ENCODE measurements around the gene FAM83D. TPM values are rescaled to one million over a fixed set of nuclear protein-coding genes. Genes with fewer than 3 reads are reported as not detected.

FAM83D gene
- polyA plus RNA-seq, 1 donor from 2014 or later: 0.48 TPM

DNA sequence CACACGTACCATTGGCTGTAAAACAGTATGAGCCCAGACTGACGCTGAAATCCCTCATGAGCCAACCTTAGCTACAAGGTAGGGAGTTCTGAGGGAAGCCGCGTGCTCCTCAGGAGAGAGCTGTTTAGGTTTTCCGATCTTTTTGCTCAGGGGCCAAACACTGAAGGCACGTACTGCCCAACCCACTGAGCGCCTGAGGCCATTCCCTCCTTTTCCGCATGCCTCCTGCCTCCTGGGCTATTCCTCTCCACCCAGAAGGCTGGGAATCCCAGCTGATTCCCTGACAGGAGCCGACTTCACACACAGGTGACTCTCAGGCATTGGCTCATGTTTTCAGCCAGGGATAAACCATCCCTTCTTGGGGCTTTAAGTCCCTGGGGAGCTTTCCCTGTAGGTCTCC, 5.4 kb upstream of the FAM83D start:
- H3K79me2 ChIP-seq (replicated peaks; ENCODE audit: insufficient read depth, low read length): no peaks in the 10 kb centered on the region
- no peak for TF ChIP-seq EP300 (conservative IDR thresholded peaks at IDR 0.05; ENCODE audit: poor library complexity, severe bottlenecking)
- no peak for TF ChIP-seq CTCF (IDR thresholded peaks at IDR 0.05; ENCODE audit: poor library complexity, severe bottlenecking)
- no peak for TF ChIP-seq RAD21 (conservative IDR thresholded peaks at IDR 0.05)
- no peak for TF ChIP-seq EZH2 (IDR thresholded peaks at IDR 0.05; ENCODE audit: borderline replicate concordance, insufficient read depth, low read length, poor library complexity, severe bottlenecking)
- no peak for TF ChIP-seq SMC3 (conservative IDR thresholded peaks at IDR 0.05; ENCODE audit: poor library complexity)
- TF ChIP-seq POLR2AphosphoS5 (IDR thresholded peaks at IDR 0.05): no peak
- TF ChIP-seq MXI1 (conservative IDR thresholded peaks at IDR 0.05; ENCODE audit: poor library complexity, severe bottlenecking): no peak
- TF ChIP-seq TAF1 (IDR thresholded peaks at IDR 0.05; ENCODE audit: low read depth): no peak
- TF ChIP-seq, protein P1, sequence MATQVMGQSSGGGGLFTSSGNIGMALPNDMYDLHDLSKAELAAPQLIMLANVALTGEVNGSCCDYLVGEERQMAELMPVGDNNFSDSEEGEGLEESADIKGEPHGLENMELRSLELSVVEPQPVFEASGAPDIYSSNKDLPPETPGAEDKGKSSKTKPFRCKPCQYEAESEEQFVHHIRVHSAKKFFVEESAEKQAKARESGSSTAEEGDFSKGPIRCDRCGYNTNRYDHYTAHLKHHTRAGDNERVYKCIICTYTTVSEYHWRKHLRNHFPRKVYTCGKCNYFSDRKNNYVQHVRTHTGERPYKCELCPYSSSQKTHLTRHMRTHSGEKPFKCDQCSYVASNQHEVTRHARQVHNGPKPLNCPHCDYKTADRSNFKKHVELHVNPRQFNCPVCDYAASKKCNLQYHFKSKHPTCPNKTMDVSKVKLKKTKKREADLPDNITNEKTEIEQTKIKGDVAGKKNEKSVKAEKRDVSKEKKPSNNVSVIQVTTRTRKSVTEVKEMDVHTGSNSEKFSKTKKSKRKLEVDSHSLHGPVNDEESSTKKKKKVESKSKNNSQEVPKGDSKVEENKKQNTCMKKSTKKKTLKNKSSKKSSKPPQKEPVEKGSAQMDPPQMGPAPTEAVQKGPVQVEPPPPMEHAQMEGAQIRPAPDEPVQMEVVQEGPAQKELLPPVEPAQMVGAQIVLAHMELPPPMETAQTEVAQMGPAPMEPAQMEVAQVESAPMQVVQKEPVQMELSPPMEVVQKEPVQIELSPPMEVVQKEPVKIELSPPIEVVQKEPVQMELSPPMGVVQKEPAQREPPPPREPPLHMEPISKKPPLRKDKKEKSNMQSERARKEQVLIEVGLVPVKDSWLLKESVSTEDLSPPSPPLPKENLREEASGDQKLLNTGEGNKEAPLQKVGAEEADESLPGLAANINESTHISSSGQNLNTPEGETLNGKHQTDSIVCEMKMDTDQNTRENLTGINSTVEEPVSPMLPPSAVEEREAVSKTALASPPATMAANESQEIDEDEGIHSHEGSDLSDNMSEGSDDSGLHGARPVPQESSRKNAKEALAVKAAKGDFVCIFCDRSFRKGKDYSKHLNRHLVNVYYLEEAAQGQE (IDR thresholded peaks at IDR 0.05; ENCODE audit: borderline replicate concordance): no peak
- H2AFZ ChIP-seq (ENCODE audit: low read depth, low read length): no peak overlapping the region
- H3K9me3 ChIP-seq (ENCODE audit: low read length): no peaks in the 10 kb centered on the region
- no peaks in the 10 kb centered on the region for H3K36me3 ChIP-seq (ENCODE audit: insufficient read depth, low read length)
- H3K27me3 ChIP-seq (ENCODE audit: insufficient read depth, low read depth, low read length): no peaks in the 10 kb centered on the region
- H3K4me3 ChIP-seq (ENCODE audit: low read length): no peak overlapping the region
- no peak overlapping the region for H3K9ac ChIP-seq (ENCODE audit: low read length)
- no peaks in the 10 kb centered on the region for H4K20me1 ChIP-seq (ENCODE audit: insufficient read depth)
- H3K4me2 ChIP-seq (ENCODE audit: low read length): no peak overlapping the region
- no peaks in the 10 kb centered on the region for H3K9me2 ChIP-seq (ENCODE audit: insufficient read depth, low read length)
- H3F3A ChIP-seq (ENCODE audit: insufficient read depth, low read length, poor library complexity, severe bottlenecking): no peaks in the 10 kb centered on the region
- H3K27ac ChIP-seq (ENCODE audit: low read length): no peak overlapping the region

- Histone ChIP-seq H3K9me3 (ENCODE audit: low read length) (no peaks in the 10 kb centered on the region), H3K4me2 (ENCODE audit: low read length) (no peak overlapping the region), H3K27ac (ENCODE audit: low read length) (no peak overlapping the region), H3K79me2 (replicated peaks; ENCODE audit: insufficient read depth, low read length) (peaks cover 18% of the 10 kb centered on the region), H3K4me3 (ENCODE audit: low read length) (no peak overlapping the region), H2AFZ (ENCODE audit: low read depth, low read length) (no peak overlapping the region), H3K9me2 (ENCODE audit: insufficient read depth, low read length) (no peaks in the 10 kb centered on the region), H4K20me1 (ENCODE audit: insufficient read depth) (no peaks in the 10 kb centered on the region), H3K36me3 (ENCODE audit: insufficient read depth, low read length) (no peaks in the 10 kb centered on the region), H3F3A (ENCODE audit: insufficient read depth, low read length, poor library complexity, severe bottlenecking) (no peaks in the 10 kb centered on the region), H3K9ac (ENCODE audit: low read length) (no peak overlapping the region), H3K27me3 (ENCODE audit: insufficient read depth, low read depth, low read length) (no peaks in the 10 kb centered on the region)
- TF ChIP-seq POLR2AphosphoS5 (IDR thresholded peaks at IDR 0.05) (no peak), CTCF (IDR thresholded peaks at IDR 0.05; ENCODE audit: poor library complexity, severe bottlenecking) (no peak), EP300 (conservative IDR thresholded peaks at IDR 0.05; ENCODE audit: poor library complexity, severe bottlenecking) (no peak), TAF1 (IDR thresholded peaks at IDR 0.05; ENCODE audit: low read depth) (no peak), SMC3 (conservative IDR thresholded peaks at IDR 0.05; ENCODE audit: poor library complexity) (no peak), EZH2 (IDR thresholded peaks at IDR 0.05; ENCODE audit: borderline replicate concordance, insufficient read depth, low read length, poor library complexity, severe bottlenecking) (no peak), MXI1 (conservative IDR thresholded peaks at IDR 0.05; ENCODE audit: poor library complexity, severe bottlenecking) (no peak), RAD21 (conservative IDR thresholded peaks at IDR 0.05) (no peak)
- TF ChIP-seq, protein P1 (IDR thresholded peaks at IDR 0.05; ENCODE audit: borderline replicate concordance): no peak
Observed at GRCh38 chr20:38924718-38925117, 1.5 kb upstream of the FAM83D start.
